GM10266 (cell line): Measurements from ENCODE around the gene PTPRE.

ENCODE experiments used
- DNase-seq: peaks from one replicate; pipeline ENCODE4 v3.0.0; 2012; ENCODE audit errors: extremely low spot score
- CTCF ChIP-seq: IDR thresholded peaks from 2 replicates; pipeline ENCODE4 v1.5.1; 2012; ENCODE audit warnings: mild to moderate bottlenecking, low read depth; ENCODE audit not compliant: control insufficient read depth, insufficient read depth; ENCODE audit errors: missing control alignments

Gene PTPRE

DNA sequence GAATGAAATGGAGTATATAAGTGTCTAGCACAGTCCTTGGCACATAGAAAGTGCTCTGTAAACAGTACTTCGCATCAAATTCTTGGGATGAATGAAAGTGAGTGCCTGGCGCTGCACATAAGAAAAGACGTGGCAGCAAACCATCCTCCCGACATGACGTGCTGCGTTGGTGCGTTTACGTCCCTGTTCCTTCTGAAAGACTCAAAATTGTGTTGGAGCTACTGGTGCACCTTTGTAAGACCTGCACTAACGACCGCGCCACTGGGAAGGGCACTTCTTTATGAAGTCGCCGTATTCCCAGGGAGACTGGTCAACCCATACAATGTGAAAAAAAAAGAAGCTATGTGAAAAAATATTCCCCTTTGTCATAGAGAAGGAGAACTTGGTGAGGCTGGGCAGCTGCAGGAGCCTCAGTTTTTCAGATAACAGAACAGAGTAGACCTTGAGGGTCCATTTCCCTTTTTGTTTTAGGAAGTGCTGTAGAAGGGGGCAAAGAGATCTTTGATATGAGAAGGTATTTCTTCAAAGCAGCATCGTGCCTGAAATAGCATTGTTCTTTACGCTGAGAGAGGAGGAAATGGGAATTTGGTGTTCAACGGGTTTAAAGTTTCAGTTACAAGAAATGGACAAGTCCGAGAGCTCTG is 91.7 kb downstream of the PTPRE start:
- DNase-seq, result no peak
- no peak for TF ChIP-seq CTCF

- DNase-seq, result no peak
- no peak for TF ChIP-seq CTCF
Observed at GRCh38 chr10:127999297-128000129, 92.6 kb downstream of the PTPRE start.

- no peak for DNase-seq
- no peak for TF ChIP-seq CTCF
Observed at GRCh38 chr10:128000471-128001362, 93.8 kb downstream of the PTPRE start.

DNA sequence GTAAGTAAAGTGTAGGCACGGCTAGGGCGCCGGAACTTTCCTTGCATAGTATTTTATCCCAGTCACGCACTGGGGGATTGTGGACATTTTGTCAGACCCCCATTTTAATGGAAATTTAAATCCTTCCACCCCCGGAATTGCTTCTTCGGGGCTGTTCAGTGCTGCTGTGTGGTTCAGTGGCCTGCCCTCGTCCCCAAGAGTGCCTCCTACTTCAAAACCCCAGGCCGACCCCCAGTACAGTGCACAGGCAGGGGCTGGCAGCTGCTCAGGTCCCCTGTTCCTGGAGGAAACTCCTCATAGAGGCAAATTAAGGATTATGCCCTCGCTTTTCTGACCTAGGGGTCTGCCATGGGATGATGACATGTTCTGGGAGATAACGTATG is 94.5 kb downstream of the PTPRE start:
- TF ChIP-seq CTCF, result no peak
- DNase-seq, result no peak

- no peak for TF ChIP-seq CTCF
Observed at GRCh38 chr10:128001849-128002248, 94.9 kb downstream of the PTPRE start.

DNA sequence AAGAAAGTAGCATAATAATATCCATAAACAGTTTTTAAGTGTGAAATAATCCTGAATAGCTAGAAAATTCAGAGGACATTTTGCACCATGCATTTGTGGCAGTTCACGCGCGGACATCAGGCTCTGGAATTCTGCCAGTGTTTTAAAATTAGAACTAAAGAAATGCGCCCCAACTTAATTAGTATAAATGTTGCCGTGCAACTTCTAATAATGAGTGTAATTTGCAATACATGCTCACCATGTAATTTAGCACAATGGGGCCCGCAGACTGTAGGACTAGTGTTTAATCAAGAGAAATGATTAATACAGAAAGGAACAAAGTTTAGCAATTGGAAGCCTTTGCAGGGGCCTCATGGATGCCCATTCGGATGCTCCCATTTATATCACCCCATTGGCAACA is 96.6 kb downstream of the PTPRE start:
- TF ChIP-seq CTCF, result no peak
- DNase-seq, result no peak

More at GRCh38 chr10:128001849-128002248, 94.9 kb downstream of the PTPRE start:
- no peak for DNase-seq

DNA sequence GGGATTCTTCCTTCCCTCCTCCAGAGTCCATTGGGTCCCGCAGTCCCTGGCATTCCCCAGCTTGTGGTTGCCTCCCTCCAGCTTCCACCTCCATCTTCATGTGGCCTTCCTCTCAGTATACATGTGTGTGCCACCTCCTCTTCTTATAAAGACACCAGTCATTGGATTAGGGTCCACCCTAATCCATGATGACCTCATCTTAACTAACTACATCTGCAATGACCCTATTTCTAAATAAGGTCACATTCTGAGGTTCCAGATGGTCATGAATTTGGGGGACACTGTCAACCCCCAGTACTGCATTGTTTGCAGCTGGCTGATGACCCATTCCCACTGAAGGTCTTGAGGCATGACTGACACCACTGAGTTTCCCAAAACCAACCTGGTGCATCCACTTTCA is 99.0 kb downstream of the PTPRE start:
- no peak for TF ChIP-seq CTCF
- DNase-seq, result no peak
